MM.1S (cell line): ENCODE measurements around the gene ALDH3A2.

ENCODE experiments used
- DNase-seq: peaks from one replicate; pipeline ENCODE4 v3.0.0-alpha.2; 2015
- H2AFZ ChIP-seq: fragments of 300-600 bp; sonication (generic); 2 replicates; pipeline ENCODE4 v1.6.0; 2016; ENCODE audit warnings: antibody characterized with exemption, low read length
- H3F3A ChIP-seq: fragments of 300-600 bp; sonication (generic); 2 replicates; pipeline ENCODE4 v1.6.1; 2016; ENCODE audit warnings: mild to moderate bottlenecking, antibody characterized with exemption, low read length, moderate library complexity, mixed read lengths; ENCODE audit not compliant: insufficient read depth
- H3K27ac ChIP-seq: fragments of 300-600 bp; sonication (generic); 2 replicates; pipeline ENCODE4 v1.5.1; 2016; ENCODE audit warnings: mild to moderate bottlenecking, low read length
- H3K27me3 ChIP-seq: fragments of 300-600 bp; sonication (generic); replicated peaks from 2 replicates; pipeline ENCODE4 v1.6.0; 2016; ENCODE audit warnings: low read length; ENCODE audit not compliant: insufficient read depth
- H3K36me3 ChIP-seq: fragments of 300-600 bp; sonication (generic); replicated peaks from 2 replicates; pipeline ENCODE4 v1.6.1; 2016; ENCODE audit warnings: mild to moderate bottlenecking, low read length, mixed read lengths; ENCODE audit not compliant: insufficient read depth
- H3K4me1 ChIP-seq: fragments of 300-600 bp; sonication (generic); 2 replicates; pipeline ENCODE4 v1.6.1; 2016; ENCODE audit warnings: low read length, mixed read lengths
- H3K4me2 ChIP-seq: fragments of 300-600 bp; sonication (generic); 2 replicates; pipeline ENCODE4 v1.6.0; 2016; ENCODE audit warnings: low read depth, low read length
- H3K4me3 ChIP-seq: fragments of 300-600 bp; sonication (generic); 2 replicates; pipeline ENCODE4 v1.5.1; 2016; ENCODE audit warnings: low read length, mixed read lengths
- H3K79me2 ChIP-seq: fragments of 300-600 bp; sonication (generic); 2 replicates; pipeline ENCODE4 v1.6.1; 2016; ENCODE audit warnings: mixed run types, low read length, mixed read lengths
- H3K9ac ChIP-seq: fragments of 300-600 bp; sonication (generic); 2 replicates; pipeline ENCODE4 v1.6.1; 2016; ENCODE audit warnings: low read length, mixed read lengths
- H3K9me2 ChIP-seq: fragments of 300-600 bp; sonication (generic); replicated peaks from 2 replicates; pipeline ENCODE4 v1.6.1; 2016; ENCODE audit warnings: mild to moderate bottlenecking, low read length, mixed read lengths; ENCODE audit not compliant: insufficient read depth
- H3K9me3 ChIP-seq: fragments of 300-600 bp; sonication (generic); replicated peaks from 2 replicates; pipeline ENCODE4 v1.6.1; 2016; ENCODE audit warnings: mild to moderate bottlenecking, low read length, mixed read lengths; ENCODE audit not compliant: insufficient read depth
- H4K20me1 ChIP-seq: fragments of 300-600 bp; sonication (generic); 2 replicates; pipeline ENCODE4 v1.6.1; 2016; ENCODE audit warnings: mild to moderate bottlenecking, low read length, moderate library complexity, mixed read lengths; ENCODE audit not compliant: insufficient read depth
- CTCF ChIP-seq: fragments of 300-600 bp; sonication (generic); IDR thresholded peaks from 2 replicates; pipeline ENCODE4 v1.5.1; 2016; ENCODE audit warnings: antibody characterized with exemption, low read length, mixed read lengths
- EZH2 ChIP-seq: fragments of 300-600 bp; sonication (generic); optimal IDR thresholded peaks from 2 replicates; pipeline ENCODE3; 2017; ENCODE audit warnings: low read depth, mild to moderate bottlenecking, antibody characterized with exemption, low read length, mixed read lengths
- EZH2phosphoT487 ChIP-seq: fragments of 300-600 bp; sonication (generic); IDR thresholded peaks from 2 replicates; pipeline ENCODE4 v1.6.1; 2018; ENCODE audit warnings: antibody characterized with exemption, low read length

ALDH3A2 gene

GRCh38 chr17:19716108-19717030 is 67.8 kb downstream of the ALDH3A2 start, which contains the start of gene SLC47A2:
TSS of gene SLC47A2 (minus strand) at chr17:19716584. CDS start at chr17:19716555, 29 bp downstream.
- Histone ChIP-seq H3K79me2 (no peaks in the 10 kb centered on the region), H3F3A (no peaks in the 10 kb centered on the region), H2AFZ (no peak within 1 kb of the TSS), H3K36me3 (no peaks in the 10 kb centered on the region), H4K20me1 (no peaks in the 10 kb centered on the region), H3K4me3 (no peak within 1 kb of the TSS), H3K4me2 (no peak within 1 kb of the TSS), H3K27me3 (no peaks in the 10 kb centered on the region), H3K4me1 (no peaks in the 10 kb centered on the region), H3K9ac (no peak within 1 kb of the TSS), H3K9me3 (no peaks in the 10 kb centered on the region), H3K27ac (no peak within 1 kb of the TSS), H3K9me2 (no peaks in the 10 kb centered on the region)
- no peak for TF ChIP-seq EZH2phosphoT487
- TF ChIP-seq CTCF = no peak
- TF ChIP-seq EZH2 = no peak
- DNase-seq = no peak

GRCh38 chr17:19717031-19717360 is 68.4 kb downstream of the ALDH3A2 start:
- no peaks in the 10 kb centered on the region for H3K4me1 ChIP-seq
- no peaks in the 10 kb centered on the region for H3K36me3 ChIP-seq
- H3K9ac ChIP-seq = no peak overlapping the region

GRCh38 chr17:19717411-19717908 is 68.9 kb downstream of the ALDH3A2 start:
- Histone ChIP-seq H3K4me3 (no peak overlapping the region), H3K79me2 (no peaks in the 10 kb centered on the region), H3K27me3 (no peaks in the 10 kb centered on the region), H3K9me3 (no peaks in the 10 kb centered on the region), H3F3A (no peaks in the 10 kb centered on the region), H2AFZ (no peak overlapping the region), H4K20me1 (no peaks in the 10 kb centered on the region), H3K9me2 (no peaks in the 10 kb centered on the region), H3K4me1 (no peaks in the 10 kb centered on the region), H3K36me3 (no peaks in the 10 kb centered on the region), H3K27ac (no peak overlapping the region), H3K9ac (no peak overlapping the region), H3K4me2 (no peak overlapping the region)
- TF ChIP-seq EZH2phosphoT487 (no peak), EZH2 (no peak)
- no peak for DNase-seq

More at GRCh38 chr17:19717031-19717360, 68.4 kb downstream of the ALDH3A2 start:
- H2AFZ ChIP-seq = no peak overlapping the region
- no peaks in the 10 kb centered on the region for H4K20me1 ChIP-seq
- no peaks in the 10 kb centered on the region for H3K9me2 ChIP-seq
- DNase-seq = no peak
- H3K4me2 ChIP-seq = no peak overlapping the region
- H3K27me3 ChIP-seq = no peaks in the 10 kb centered on the region
- no peak overlapping the region for H3K27ac ChIP-seq
- H3F3A ChIP-seq = no peaks in the 10 kb centered on the region
- TF ChIP-seq CTCF = no peak
- TF ChIP-seq EZH2phosphoT487 = no peak
- no peak for TF ChIP-seq EZH2
- no peaks in the 10 kb centered on the region for H3K79me2 ChIP-seq
- no peaks in the 10 kb centered on the region for H3K9me3 ChIP-seq
- no peak overlapping the region for H3K4me3 ChIP-seq
